Measurements from ENCODE around the gene GRIA1.

GRCh38 chr5:153670101-153670500 lies 179.6 kb downstream of the GRIA1 start:
- TF ChIP-seq NFIC (IDR thresholded peaks at IDR 0.05) = no peak
- TF ChIP-seq REST (IDR thresholded peaks at IDR 0.05; ENCODE audit: low read depth) = no peak
- TF ChIP-seq EP300 (IDR thresholded peaks at IDR 0.05; ENCODE audit: borderline replicate concordance) = no peak
- no peak for TF ChIP-seq ZBTB7A (IDR thresholded peaks at IDR 0.05; ENCODE audit: low read depth)
- no peak for TF ChIP-seq CREB1 (IDR thresholded peaks at IDR 0.05; ENCODE audit: low read depth)
- no peak for TF ChIP-seq CEBPB (IDR thresholded peaks at IDR 0.05)
- no peak for TF ChIP-seq RAD21 (IDR thresholded peaks at IDR 0.05; ENCODE audit: low read depth)
- TF ChIP-seq TCF12 (IDR thresholded peaks at IDR 0.05; ENCODE audit: low read depth) = no peak
- no peak for TF ChIP-seq TAF1 (IDR thresholded peaks at IDR 0.05; ENCODE audit: low read depth)
